ENCODE measurements around the gene PRKAR2B. TPM values are rescaled to one million over a fixed set of nuclear protein-coding genes. Genes with fewer than 3 reads are reported as not detected.
A peak's percentile ranks its signal among the peaks of the same experiment; 100 is the strongest.

Gene PRKAR2B
- polyA plus RNA-seq, 3 donors, result 2.5 to 5.6 (median 3.5) TPM

- TF ChIP-seq, protein P1, sequence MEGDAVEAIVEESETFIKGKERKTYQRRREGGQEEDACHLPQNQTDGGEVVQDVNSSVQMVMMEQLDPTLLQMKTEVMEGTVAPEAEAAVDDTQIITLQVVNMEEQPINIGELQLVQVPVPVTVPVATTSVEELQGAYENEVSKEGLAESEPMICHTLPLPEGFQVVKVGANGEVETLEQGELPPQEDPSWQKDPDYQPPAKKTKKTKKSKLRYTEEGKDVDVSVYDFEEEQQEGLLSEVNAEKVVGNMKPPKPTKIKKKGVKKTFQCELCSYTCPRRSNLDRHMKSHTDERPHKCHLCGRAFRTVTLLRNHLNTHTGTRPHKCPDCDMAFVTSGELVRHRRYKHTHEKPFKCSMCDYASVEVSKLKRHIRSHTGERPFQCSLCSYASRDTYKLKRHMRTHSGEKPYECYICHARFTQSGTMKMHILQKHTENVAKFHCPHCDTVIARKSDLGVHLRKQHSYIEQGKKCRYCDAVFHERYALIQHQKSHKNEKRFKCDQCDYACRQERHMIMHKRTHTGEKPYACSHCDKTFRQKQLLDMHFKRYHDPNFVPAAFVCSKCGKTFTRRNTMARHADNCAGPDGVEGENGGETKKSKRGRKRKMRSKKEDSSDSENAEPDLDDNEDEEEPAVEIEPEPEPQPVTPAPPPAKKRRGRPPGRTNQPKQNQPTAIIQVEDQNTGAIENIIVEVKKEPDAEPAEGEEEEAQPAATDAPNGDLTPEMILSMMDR (IDR thresholded peaks at IDR 0.05), result peak; percentile 68
- Histone ChIP-seq H4K20me1 (ENCODE audit: insufficient read depth, low read length) (peaks cover 27% of the 10 kb centered on the region), H3K4me3 (replicated peaks in 1 of 3; ENCODE audit: low read depth in 2 of 3, low read length in 3 of 3) (peak overlapping the region; percentile 52 to 94 (median 67)), H2AFZ (ENCODE audit: insufficient read depth, low read depth, low read length, poor library complexity, severe bottlenecking) (peak overlapping the region; percentile 66), H3K79me2 (ENCODE audit: insufficient read depth, low read length) (peaks cover 31% of the 10 kb centered on the region), H3K27ac (ENCODE audit: low read depth in 1 of 2, low read length in 2 of 2) (peak overlapping the region; percentile 89 to 100), H3K9me3 (replicated peaks in 1 of 2; ENCODE audit: control insufficient read depth in 1 of 2, insufficient read depth in 1 of 2, low read length in 2 of 2) (no peaks in the 10 kb centered on the region), H3K27me3 (ENCODE audit: control insufficient read depth in 2 of 2, insufficient read depth in 2 of 2, low read length in 2 of 2) (no peaks in the 10 kb centered on the region), H3K36me3 (replicated peaks in 1 of 2; ENCODE audit: control insufficient read depth in 1 of 2, insufficient read depth in 2 of 2, low read length in 2 of 2) (peaks cover 0 to 5% of the 10 kb centered on the region in 2 donors), H3K4me2 (replicated peaks; ENCODE audit: extremely low read depth, low read length, poor library complexity, severe bottlenecking) (peak overlapping the region; percentile 97), H3K9ac (ENCODE audit: insufficient read depth, low read length, poor library complexity, severe bottlenecking) (peak overlapping the region; percentile 97), H3K4me1 (ENCODE audit: control insufficient read depth in 1 of 2, insufficient read depth in 2 of 2, low read length in 2 of 2) (peaks cover 14 to 18% of the 10 kb centered on the region in 2 donors)
- Mint-ChIP-seq H3K4me3 (peak overlapping the region; percentile 92 to 94), H3K36me3 (peaks cover 6 to 7% of the 10 kb centered on the region in 2 donors), H3K27me3 (ENCODE audit: low read depth in 3 of 3) (peaks cover 0 to 1% (median 0%) of the 10 kb centered on the region in 3 donors), H3K9me3 (peaks cover 0 to 3% (median 0%) of the 10 kb centered on the region in 7 donors), H3K27ac (peak overlapping the region; percentile 98 to 100 (median 99)), H3K4me1 (peaks cover 13% of the 10 kb centered on the region)
- intact Hi-C loops (cut with micrococcal nuclease), result loop anchor here (5.0 to 10.0 kb wide), 4 partner anchors 295 to 745 kb away; partner anchors contain the start of genes DLD (in 1 of the 2) and PIK3CG (in 1 of the 2)
- WGBS (ENCODE audit: insufficient coverage), result 0% methylated on average over 2 of the region's 15 CpGs
- DNase-seq, result peak; percentile 81 to 88 (median 85)
Measured at GRCh38 chr7:107167483-107168232, 123.2 kb downstream of the PRKAR2B start.

- H3K4me1 Mint-ChIP-seq, result peaks cover 19% of the 10 kb centered on the region
- peak within 1 kb of the TSS; percentile 97 for H3K4me2 ChIP-seq (replicated peaks; ENCODE audit: extremely low read depth, low read length, poor library complexity, severe bottlenecking)
- DNase-seq, result peak; percentile 99 to 100 (median 100)
- peak within 1 kb of the TSS; percentile 92 to 100 for H3K27ac ChIP-seq (ENCODE audit: low read depth in 1 of 2, low read length in 2 of 2)
- peaks cover 39% of the 10 kb centered on the region for H3K79me2 ChIP-seq (ENCODE audit: insufficient read depth, low read length)
- H3K27me3 Mint-ChIP-seq (ENCODE audit: low read depth in 3 of 3), result peaks cover 0 to 1% (median 0%) of the 10 kb centered on the region in 3 donors
- H3K36me3 ChIP-seq (replicated peaks in 1 of 2; ENCODE audit: control insufficient read depth in 1 of 2, insufficient read depth in 2 of 2, low read length in 2 of 2), result peaks cover 0 to 5% of the 10 kb centered on the region in 2 donors
- H3K9me3 ChIP-seq (replicated peaks in 1 of 2; ENCODE audit: control insufficient read depth in 1 of 2, insufficient read depth in 1 of 2, low read length in 2 of 2), result no peaks in the 10 kb centered on the region
- peaks cover 0 to 3% (median 0%) of the 10 kb centered on the region in 7 donors for H3K9me3 Mint-ChIP-seq
- no peaks in the 10 kb centered on the region for H3K27me3 ChIP-seq (ENCODE audit: control insufficient read depth in 2 of 2, insufficient read depth in 2 of 2, low read length in 2 of 2)
- H3K4me1 ChIP-seq (ENCODE audit: control insufficient read depth in 1 of 2, insufficient read depth in 2 of 2, low read length in 2 of 2), result peaks cover 14 to 18% of the 10 kb centered on the region in 2 donors
- 0% methylated on average over 35 of the region's 44 CpGs for whole genome bisulfite sequencing (ENCODE audit: insufficient coverage)
- H3K36me3 Mint-ChIP-seq, result peaks cover 7 to 8% of the 10 kb centered on the region in 2 donors
- intact Hi-C loops (cut with micrococcal nuclease), result loop anchor here (5.0 to 10.0 kb wide), 4 partner anchors 296 to 746 kb away; partner anchors contain the start of genes DLD (in 1 of the 2) and PIK3CG (in 1 of the 2)
- H3K4me3 Mint-ChIP-seq, result peak within 1 kb of the TSS; percentile 92 to 95
- TF ChIP-seq, protein P1 (IDR thresholded peaks at IDR 0.05), result no peak
- peaks cover 35% of the 10 kb centered on the region for H4K20me1 ChIP-seq (ENCODE audit: insufficient read depth, low read length)
- H2AFZ ChIP-seq (ENCODE audit: insufficient read depth, low read depth, low read length, poor library complexity, severe bottlenecking), result peak within 1 kb of the TSS; percentile 66
- H3K9ac ChIP-seq (ENCODE audit: insufficient read depth, low read length, poor library complexity, severe bottlenecking), result peak within 1 kb of the TSS; percentile 99
- peak within 1 kb of the TSS; percentile 98 to 100 (median 99) for H3K27ac Mint-ChIP-seq
- peak within 1 kb of the TSS; percentile 85 to 99 (median 94) for H3K4me3 ChIP-seq (replicated peaks in 1 of 3; ENCODE audit: low read depth in 2 of 3, low read length in 3 of 3)
Measured at GRCh38 chr7:107168233-107169119, 124.0 kb downstream of the PRKAR2B start, which contains the start of gene HBP1. Gene HBP1, plus strand, starts transcription at chr7:107169003. Its CDS starts 10,891 bp downstream, at chr7:107179894.

Data from CD14-positive monocyte (primary cell).